ENCODE measurements around the gene PROK1.

Gene PROK1

DNA sequence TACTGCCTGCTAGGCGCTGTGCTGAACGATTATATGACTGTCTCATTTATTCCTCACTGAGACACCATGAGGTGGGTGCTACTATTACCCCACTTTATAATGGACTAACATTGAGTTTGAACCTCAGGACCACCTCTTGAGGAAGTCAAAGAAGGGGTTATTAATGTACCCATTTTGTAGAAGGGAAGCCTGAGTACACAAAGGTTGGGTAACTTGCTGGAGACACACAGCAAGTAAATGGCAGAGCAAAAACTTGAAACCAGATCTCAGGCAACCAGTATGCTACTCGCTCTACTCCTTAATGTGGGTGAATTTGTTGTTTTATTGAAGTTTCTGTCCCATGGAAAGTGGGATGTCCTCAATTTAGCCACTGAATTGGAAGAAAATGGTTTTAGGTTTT, 37.9 kb downstream of the PROK1 start:
- DNase-seq (ENCODE audit: low read depth) = no peak

GRCh38 chr1:110489406-110489805, 38.5 kb downstream of the PROK1 start:
- DNase-seq (ENCODE audit: low read depth) = no peak

DNA sequence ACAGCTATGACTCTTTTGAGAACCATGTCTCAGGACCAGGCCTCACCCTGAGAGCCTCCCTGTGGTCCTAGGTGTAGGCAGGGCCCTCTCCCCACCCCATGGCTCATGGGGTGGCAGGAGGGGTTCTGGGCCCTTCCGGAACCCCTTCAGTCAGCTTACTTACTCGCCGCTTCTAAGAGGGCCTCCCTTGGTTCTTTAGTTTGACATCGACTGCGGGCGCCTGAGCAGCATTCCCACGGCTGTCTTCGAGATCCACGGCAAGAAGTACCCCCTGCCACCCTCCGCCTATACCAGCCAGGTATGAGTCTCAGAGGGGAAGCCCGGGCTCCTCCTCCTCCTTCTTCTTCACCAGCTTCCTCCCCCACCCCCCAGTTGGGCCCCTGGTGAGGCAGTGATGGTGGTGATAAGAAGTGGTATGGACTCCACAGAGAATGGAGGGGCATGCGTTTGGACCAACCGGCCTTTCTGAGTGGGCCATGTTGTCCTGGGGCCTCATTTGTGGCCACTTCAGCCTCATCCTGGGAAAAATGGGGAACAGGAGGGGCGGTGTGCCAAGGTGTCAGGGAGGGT, 39.1 kb downstream of the PROK1 start:
- DNase-seq (ENCODE audit: low read depth) = no peak

- DNase-seq (ENCODE audit: low read depth) = no peak
These were observed 40.0 kb downstream of the PROK1 start for GRCh38 chr1:110490791-110491451.

- DNase-seq (ENCODE audit: low read depth) = no peak
These were observed 41.6 kb downstream of the PROK1 start for GRCh38 chr1:110492573-110492972.

DNA sequence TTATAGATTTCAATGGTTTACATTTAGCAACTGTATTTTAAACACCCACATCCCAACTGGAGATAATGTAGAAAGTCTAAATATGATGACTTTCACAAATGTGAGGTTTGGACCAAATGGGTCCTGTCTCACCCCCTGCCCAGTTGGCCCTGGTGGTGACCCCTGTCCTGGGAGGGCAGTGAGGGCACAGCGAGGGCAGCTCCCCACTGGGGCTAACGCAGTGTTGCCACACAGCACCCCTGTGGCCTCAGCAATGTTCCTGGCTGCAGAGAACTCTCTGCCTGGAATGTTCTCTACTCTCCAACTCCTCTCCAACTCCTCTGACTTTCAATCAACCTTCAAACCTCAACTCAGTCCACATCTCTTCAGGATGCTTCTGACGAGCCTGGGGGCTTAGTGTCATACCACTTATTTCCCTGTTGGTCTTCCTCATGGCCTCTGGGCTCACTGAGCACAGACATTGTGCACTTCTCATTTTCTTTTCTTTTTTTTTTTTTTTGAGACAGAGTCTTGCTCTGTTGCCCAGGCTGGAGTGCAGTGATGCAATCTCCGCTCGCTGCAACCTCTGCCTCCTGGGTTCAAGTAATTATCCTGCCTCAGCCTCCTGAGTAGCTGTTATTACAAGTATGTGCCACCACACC, 42.2 kb downstream of the PROK1 start:
- DNase-seq (ENCODE audit: low read depth) = no peak

GRCh38 chr1:110494036-110494435, 43.1 kb downstream of the PROK1 start:
- DNase-seq (ENCODE audit: low read depth) = no peak

DNA sequence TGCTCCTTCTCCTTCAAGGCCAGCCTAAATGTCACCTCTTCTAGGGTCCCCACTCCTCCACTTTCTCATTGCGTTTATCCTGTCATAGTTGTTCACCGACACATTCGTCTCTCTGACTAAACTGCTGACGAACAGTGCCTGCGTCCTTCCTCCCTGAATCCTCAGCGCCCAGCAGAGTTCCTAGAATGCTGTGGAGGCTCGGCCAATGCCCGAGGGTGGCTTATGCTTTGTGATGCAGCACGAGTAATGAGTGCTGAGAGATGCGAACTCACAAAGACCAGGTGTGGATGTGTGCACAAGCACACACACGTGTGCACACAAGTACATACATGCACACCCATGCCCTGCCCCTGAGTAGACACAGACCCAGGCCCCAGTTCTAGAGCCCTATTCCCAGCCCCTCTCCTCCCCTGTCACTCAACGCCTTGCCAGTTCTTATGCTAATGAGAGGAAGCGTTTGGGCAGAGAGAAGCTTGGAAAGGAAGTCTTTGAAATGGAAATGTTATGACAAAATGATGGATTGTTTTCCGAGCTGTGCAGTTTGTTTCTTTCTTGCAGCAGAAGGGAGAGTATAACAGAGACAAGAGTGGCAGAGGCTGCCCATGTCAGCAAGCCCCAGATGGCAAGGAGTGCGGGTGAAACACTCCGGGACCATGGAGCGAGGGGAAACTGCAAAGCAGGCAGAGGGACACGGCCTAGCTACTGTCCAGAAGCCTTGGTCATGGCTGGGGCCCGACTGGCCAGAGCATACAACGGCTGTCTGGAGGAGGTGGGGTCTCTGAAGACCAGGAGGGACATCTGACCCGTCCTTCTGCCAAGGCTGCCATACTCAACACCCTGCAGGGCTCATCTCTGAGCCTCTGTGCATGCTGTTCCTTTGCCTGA, 43.8 kb downstream of the PROK1 start:
- no peak for DNase-seq (ENCODE audit: low read depth)

- peak; percentile 71 for DNase-seq (ENCODE audit: low read depth)
These were observed 45.1 kb downstream of the PROK1 start for GRCh38 chr1:110495926-110496600.

DNA sequence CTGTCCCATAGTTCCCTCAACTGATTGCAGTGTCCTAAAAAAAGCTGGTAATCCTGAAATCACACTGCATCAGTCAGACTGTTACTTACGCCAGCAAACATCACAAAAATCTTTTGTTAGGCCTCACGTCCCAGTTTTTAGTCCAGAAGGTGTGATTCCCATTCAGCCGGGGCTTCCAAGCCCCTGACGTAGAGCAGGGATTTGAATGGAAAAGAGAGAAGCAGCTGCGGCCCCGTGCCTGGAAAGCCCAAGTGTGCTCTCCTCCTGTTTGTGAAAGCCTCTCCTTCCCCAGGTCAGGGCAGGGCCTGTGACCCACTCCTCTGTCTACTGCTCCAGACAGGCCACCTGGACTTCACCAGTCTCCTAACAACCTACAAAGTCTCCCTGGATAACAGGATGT, 47.3 kb downstream of the PROK1 start:
- DNase-seq (ENCODE audit: low read depth) = no peak

- DNase-seq (ENCODE audit: low read depth) = no peak
These were observed 50.7 kb downstream of the PROK1 start for GRCh38 chr1:110501488-110502132.

- DNase-seq (ENCODE audit: low read depth) = no peak
These were observed 51.6 kb downstream of the PROK1 start for GRCh38 chr1:110502402-110503151.

DNA sequence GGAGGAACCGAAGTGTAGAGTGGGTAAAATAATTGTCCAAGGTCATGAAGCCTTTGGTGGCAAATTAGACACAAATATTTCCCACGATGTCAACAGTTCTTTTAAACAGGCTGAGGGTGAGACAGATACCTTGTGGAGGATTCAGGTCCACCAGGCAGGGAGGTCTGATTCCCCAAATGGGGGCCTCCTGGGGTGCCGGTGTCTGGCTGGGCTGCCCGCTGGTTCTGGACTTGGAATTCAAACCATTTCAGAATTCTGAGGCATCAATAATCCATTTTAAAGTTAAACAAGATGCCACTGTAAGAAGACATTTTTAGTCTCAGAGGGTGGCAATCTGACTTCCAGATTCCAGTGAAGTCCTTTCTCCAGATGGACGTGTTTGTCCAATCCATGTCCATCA, 52.5 kb downstream of the PROK1 start:
- no peak for DNase-seq (ENCODE audit: low read depth)

GRCh38 chr1:110504226-110504625, 53.3 kb downstream of the PROK1 start:
- no peak for DNase-seq (ENCODE audit: low read depth)

- no peak for DNase-seq (ENCODE audit: low read depth)
These were observed 54.6 kb downstream of the PROK1 start for GRCh38 chr1:110505596-110505995.

DNA sequence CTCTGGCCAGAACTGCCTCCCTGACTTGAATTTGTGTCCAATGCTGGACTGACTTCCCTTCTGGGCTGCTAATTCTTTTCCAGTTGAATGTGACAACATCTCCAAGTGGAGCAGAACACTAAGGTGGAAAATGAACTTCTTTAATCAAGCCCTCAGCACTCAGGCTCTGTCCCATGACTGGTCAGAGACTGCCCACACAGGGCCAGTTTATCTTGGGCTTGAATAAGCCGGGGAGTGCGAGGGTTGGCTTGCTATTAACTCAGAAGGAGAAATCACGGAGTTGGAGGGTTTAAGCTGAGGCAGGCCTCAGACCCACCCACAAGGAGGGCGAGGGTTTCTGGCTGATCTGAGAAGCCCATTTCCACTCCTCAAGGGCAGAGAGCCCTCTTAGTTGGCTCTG, 55.6 kb downstream of the PROK1 start:
- no peak for DNase-seq (ENCODE audit: low read depth)

All from stimulated activated CD8-positive, alpha-beta memory T cell treated with anti-CD3 and anti-CD28 coated beads, Interleukin-12 subunit alpha, Interleukin-12 subunit beta, amount 100 ng/mL, for 1 hour (primary cell).